Left kidney (tissue), 2 donors: ENCODE data around the gene SLC4A1. TPM values are rescaled to one million over a fixed set of nuclear protein-coding genes. Genes with fewer than 3 reads are reported as not detected.
"Not testable (repeated sequence)": the region's sequence is repeated elsewhere in the genome, so short reads cannot be mapped to it uniquely, and the experiment has no call there.

ENCODE experiments used
- DNase-seq: peaks from one replicate; pipeline ENCODE4 v3.0.0-alpha.2; 2013
- polyA plus RNA-seq: library from polyadenylated mRNA; unstranded; fragments of 120-200 nt; gene quantifications from one replicate; pipeline ENCODE4 v1.2.1, GENCODE V29; 2013; ENCODE audit not compliant: insufficient read length

The SLC4A1 gene
- polyA plus RNA-seq, 1 donor = 5.9 TPM

DNA sequence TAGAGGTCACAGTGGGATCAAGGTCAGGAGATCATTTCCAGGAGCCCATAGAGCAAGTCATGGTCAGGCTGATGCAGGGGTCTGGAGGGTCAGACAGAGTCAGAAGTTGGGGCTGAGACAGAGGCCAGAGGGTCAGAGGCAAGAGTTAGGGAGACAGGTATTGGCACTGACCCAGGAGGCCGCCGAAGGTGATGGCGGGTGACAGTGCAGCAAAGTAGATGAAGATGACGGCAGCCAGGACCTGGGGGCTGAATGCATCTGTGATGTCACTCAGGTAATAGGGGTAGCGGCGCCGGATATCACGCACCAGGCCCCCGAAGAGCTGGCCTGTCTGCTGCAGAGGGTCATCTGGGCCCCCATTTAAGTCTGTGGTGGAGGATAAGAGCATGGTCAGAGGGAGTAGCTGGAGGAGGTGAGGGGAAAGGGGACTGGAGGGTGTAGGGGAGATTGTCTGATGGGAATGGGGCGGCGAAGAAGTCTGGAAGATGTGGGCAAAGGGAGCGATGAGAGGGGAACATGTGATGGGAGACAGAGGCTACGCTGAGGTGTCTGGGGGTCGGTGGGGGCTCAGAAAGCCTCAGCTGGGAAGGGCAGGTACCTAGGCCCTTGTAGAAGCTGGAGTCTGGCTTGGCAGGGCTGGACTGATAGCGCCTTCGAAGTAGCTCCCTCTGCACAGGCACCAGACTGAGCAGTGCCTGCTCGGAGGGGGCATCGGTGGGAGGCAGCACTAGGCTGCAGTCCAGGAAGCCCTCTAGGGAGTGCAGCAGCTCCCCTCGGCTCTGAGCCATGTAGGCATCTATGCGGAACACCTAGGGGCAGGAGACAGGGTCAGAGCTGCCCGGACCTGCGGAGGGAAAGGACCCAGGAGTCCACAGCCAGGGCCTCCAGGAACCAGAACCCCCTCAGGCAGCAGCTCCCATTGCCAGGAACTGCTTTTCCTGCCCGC is 9.8 kb downstream of the SLC4A1 start:
- DNase-seq = no peak

DNA sequence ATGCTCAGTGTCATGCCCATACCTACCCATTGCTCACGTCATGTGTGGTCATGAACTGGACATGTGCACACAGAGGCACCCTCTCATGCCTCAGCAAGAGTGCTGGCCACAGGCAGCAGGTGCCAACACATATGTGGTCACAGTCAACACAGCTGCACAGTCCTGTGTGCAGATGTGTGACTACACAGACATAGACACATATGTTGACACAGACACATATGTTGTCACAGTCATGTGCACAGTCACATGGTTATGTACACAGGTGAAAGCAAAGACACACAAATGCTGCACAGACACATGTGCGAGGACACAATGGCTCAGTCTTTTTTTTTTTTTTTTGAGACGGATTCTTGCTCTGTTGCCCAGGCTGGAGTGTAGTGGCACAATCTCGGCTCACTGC is 11.3 kb downstream of the SLC4A1 start:
- DNase-seq = no peak

DNA sequence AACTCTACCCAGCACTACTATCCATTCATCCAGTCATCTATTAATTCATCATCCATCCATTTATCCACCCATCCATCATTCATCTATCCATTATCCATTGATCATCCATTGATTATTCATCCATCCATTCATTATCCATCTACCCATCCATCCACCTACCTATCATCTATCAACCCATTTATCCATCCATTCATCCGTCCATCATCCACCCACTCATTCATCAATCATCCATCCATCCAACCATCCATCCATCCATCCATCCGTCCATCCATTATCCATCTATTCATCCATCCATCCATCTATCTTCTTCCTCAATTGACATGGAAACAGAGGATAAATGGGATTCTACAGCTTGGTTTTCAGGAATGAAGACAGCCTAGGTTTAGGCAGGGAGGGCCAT is 12.0 kb downstream of the SLC4A1 start:
- DNase-seq = no peak

DNA sequence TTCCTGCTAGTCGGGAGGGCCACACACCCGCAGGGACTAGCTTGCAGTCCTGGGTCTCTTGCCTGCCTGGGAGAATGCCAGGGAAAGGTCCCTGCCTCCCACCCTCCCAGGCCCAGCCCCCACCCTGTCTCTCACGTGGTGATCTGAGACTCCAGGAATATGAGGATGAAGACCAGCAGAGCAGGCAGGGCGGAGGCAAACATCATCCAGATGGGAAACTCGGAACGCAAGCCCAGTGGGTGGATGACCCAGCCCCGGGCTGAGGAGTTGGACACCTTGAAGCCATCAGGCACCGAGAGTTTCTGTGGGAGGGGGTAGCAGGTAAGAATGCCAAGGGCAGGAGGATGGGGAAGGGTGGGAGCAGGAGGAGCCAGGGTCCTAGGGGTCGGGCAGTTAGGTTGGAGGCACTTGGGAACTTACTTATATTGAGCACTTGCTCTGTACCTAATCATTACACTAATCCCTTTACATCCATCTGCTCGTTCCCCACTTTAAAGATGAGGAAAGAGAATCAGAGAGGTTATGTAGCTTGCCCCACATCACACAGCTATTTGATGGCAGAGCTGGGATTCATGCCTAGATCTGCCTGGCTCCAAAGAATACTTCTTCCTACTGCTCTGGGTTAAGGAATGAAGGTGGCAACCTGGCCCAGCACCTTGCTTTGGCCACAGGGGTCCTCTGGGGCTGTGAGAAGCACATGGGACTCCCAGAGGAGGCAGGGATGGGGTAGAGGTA is 13.4 kb downstream of the SLC4A1 start:
- DNase-seq = no peak

DNA sequence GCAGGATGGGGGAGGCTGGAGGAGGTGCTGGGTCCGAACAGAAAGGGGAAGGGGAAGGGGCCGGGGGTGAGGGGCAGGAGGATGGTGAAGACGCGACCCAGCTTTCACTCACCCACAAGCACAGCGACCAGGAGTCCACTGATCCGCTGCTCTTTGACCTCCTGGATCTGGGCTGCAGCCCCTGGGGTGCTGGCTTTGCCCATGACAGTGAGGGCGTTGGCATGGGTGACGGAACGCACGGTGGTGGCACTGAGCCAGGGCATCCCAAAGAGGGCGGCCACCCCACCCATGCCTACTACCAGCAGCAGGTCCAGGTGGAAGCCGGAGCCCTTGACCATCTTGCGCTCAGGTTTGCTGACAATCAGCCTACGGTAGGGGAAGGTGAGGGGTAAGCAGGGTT is 14.9 kb downstream of the SLC4A1 start:
- DNase-seq = no peak

DNA sequence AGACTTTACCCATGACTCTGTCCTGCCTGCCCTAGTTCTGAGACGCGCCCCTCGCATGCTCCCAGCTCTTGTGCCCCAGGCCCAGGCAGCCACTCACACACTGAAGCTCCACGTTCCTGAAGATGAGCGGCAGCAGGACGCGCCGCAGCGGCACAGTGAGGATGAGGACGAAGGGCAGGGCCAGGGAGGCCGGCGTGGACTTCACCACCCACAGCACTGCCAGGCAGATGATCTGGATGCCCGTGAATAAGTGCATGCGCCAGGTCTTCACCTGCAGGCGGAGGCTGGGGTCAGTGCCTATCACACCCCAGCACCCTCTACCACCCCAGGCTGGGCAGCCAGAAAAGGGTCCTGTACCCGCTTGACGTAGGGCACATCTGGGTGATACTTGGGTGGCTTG is 16.9 kb downstream of the SLC4A1 start:
- no peak for DNase-seq

DNA sequence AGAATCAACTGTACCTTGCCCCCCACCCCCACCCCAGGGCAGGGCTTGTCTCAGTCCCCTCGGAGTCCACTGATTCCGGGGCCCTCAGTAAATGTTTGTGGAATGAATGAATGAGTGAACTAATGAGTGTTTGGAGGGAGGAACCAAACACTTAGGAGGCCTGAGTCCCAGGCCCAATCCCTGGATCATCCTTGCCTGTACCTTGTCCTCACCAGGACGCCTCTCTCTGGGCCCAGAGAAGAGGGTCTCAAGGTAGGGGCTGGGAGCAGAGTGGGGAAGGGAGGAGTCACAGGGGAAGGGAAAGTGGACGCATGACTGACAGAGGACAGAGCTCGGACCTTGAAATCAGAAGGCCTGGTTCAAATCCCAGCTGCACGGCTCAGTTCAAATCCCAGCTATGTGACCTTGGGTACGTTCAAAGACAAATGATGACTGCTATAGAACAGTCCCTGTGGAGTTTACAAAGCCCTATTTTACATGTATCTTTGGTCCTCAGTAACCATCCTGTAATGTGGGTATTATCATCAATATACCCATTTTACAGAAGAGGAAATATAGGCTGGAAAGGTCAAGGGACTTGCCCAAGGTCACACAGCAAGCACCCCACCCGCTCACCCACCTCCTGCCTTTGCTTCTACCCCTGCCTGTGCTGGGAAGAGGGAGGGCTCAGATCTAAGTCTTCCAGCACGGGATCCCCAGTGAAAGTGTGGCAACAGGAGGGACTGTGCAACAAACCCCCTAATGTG is 18.3 kb downstream of the SLC4A1 start:
- no peak for DNase-seq

DNA sequence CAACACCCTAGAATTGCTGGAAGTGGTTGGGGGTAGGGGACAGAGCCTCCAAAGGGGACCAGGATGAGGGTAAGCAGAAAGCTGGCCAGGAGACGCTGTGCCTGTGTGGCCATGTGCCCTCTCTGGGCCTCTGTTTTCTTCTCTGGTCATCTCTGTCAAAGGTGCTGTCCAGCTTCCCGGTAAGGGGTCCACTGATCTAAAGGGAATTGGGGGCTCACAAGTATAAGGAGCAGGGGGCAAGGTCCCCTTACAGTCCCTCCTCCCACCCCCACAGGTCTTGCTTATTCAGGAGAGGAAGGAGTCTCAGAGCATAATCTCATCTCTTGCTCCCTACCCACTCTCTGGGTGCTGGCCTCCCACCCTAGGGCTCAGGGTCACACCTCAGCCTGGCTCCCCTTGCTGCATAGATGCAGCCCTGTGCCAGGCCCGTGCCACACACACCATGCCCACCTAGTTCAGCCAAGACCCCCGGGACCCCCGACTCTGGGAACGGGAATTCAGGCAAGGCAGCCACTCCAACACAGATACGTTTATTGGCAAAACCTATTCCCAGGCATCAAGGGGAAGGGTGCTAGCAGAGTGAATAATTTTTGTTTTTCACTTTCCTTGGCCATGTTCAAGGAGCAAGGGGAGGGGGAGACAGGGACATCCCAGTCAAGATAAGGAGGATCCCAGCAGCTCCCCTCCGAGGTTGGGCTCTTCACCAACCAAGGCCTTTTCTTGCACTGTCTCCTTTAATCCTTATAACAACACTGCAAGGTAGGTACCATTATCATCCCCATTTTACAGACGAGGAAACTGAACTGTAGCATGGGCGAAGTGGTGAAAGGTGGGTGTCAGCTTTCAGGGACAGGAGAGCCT is 19.8 kb downstream of the SLC4A1 start:
- no peak for DNase-seq

DNA sequence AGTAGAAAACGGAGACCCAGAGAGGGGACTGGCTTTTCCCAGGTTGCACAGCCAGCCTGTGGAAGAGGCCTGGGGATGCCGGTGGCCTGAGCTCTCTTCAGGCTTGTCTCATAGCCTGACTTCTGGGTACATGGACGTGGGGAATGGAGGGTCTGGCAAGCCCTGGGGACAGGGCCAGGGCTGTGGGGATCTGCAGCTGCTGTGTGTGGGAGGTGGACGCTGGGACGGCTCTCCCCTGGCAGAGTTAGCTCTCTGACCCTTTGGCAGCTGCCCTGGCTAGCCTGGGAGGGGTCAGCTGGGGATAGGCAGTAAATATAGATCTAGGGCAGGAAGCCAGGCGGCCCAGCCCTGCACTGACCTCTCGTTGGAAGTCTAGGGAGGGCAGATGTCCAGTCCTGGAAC is 20.5 kb downstream of the SLC4A1 start:
- DNase-seq = no peak

DNA sequence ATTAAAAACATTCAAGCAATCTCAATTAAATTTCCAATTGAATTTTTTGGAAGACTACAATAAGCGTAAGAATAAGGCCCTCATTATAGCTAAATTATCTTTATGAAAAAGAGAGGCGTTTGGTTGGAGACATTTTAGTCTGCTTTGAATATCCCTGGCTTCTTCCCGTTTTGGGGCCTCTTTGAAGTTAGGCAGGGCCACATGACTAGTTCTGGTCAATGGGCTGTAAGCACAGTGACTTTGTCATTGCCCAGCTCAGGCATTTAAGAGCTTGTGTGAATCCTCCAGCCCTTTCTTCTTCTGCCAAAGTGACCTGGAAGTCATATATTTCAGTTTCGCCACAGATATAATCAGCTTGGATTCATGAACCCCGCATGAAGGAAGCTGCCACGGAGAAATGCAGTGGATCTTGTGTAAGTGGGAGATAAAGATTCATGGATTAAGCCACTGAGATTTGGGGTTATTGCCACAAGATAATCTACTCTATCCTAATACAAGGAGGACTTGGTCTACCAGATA is 26.8 kb downstream of the SLC4A1 start:
- DNase-seq = no peak

DNA sequence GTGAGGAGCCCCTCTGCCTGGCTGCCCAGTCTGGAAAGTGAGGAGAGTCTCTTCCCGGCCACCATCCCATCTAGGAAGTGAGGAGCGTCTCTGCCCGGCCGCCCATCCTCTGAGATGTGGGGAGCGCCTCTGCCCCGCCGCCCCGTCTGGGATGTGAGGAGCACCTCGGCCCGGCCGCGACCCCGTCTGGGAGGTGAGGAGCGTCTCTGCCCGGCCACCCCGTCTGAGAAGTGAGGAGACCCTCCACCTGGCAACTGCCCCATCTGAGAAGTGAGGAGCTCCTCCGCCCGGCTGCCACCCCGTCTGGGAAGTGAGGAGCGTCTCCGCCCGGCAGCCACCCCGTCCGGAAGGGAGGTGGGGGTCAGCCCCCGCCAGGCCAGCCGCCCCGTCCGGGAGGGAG is 30.0 kb downstream of the SLC4A1 start:
- not testable (repeated sequence) for DNase-seq

DNA sequence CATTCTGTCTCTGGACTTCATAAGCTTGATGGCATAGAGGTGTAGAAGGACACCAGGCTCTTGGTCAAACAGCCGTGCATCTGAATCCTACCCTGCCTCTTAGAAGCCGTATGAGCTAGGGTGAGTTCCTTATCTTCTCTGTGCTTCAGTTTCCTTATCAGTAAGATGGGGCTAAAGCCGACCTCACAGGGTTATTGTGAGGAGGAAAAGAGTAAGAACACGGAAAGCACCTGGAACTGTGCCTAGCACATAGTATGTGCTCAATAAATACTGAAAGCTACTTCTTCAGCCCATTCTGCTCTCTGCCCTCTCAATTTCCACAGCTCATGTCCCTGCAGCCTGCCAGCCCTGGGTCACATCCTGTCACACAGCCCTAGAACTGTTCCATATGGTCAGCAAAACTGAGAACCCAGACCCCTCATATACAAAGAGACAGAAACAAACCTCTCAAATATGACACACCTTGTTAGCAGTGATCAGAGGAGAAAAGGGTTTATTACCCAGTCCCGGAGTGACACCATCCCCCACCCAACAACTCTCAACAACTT is 31.4 kb downstream of the SLC4A1 start:
- DNase-seq = no peak

DNA sequence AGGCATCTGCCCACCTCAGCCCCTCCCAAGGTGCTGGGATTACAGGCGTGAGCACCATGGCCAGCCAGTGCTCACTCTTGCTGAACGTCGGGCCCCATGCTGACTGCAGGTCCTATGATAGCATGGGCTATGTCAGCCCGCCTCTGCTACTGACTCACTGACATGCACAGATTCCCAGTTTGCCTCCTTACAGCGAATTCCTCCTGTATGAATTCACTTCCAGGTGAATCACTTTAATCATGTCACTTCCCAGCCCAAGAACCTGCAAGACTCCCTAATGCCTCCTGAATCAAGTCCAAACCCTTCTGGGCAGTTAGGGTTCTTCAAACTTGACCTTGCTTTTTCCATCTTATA is 32.4 kb downstream of the SLC4A1 start:
- DNase-seq = no peak

DNA sequence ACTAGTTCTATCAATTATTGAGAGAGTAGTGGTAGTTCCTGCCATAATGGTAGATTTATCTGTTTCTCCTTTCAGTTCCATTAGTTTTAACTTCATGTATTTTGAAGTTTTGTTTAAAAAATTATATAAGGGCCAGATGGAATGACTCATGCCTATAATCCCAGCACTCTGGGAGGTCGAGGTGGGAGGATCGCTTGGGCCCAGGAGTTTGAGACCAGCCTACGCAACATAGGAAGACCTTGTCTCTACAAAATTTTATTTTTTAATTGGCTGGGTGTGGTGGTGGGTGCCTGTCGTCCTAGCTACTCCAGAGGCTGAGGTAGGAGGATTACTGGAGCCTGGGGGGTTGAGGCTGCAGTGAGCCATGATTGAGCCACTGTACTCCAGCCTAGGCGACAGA is 34.4 kb downstream of the SLC4A1 start:
- no peak for DNase-seq

DNA sequence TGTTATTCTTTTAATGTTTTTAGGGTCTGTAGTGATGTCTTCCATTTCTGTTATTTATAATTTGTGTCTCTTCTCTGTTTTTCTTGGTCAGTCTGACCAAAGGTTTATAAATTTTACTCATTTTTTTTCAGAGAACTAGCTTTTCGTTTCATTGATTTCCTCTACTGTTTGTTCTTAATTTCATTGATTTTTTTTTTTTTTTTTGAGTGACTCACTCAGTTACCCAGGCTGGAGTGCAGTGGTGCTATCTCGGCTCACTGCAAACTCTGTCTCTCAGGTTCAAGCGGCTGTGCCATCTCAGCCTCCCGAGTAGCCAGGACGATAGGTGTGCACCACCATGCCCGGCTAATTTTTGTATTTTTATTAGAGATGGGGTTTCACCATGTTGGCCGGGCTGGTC is 35.9 kb downstream of the SLC4A1 start:
- DNase-seq = no peak

DNA sequence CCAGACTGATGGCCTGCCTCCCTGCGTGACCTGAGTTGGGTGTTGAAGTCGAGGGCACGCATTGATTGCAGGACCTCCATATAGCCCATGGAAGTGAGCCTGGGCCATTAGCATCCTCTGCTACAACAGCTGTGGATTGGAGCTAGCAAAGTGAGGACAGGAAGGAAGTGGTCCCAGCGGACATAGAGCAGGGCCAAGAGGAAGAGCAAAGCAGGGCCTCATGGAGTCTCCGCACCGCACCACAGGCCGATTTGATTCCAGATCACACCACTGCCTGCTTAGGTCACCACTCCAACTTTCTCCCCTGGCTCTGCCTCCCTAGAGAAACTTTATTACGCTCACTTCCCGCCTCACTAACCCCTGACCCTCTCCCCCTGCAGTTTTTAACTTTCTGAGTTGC is 37.8 kb downstream of the SLC4A1 start:
- DNase-seq = no peak

DNA sequence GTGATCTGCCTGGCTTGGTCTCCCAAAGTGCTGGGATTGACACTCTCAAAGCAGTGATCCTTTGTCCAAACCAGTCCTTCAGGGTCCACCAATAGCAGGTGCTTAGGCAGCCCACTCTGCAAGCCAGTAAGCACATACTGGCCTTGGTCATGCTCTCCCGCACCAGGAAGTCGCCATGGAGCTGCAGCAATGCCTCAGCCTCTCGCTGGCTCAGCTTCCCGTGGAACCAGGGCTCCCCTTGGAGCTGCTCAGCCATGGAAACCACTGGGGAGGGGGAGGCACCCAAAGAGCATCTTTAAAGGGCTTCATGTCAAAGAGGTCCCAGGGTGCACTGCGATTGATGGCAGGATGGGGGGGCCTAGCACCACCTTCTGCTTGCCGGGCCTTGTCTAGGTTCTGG is 38.8 kb downstream of the SLC4A1 start:
- DNase-seq = no peak

DNA sequence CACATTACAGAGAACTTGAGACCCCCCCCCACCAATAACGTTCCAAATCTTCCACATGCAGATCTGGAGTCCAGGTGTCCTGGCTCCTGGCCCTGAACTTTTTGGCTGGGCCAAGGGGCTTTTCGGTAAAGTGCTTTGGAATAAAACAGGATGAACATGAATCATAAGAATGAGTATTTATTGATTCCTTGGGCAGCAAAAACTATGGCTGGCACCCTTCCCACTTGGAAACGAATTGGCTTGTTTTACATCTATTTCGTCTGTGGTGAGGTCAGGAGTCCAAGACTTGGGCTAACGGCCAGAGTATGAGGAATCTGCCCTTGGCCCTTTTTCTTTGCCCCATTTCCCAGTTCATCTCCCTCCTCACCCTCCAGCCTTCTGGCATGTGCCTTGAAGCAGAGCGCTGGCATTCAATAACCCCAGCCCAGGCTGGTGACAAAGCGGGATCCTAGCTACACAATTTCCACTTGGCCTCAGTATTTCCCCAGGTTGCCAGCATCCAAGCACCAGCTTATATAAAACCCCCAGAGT is 44.3 kb downstream of the SLC4A1 start:
- DNase-seq = no peak

DNA sequence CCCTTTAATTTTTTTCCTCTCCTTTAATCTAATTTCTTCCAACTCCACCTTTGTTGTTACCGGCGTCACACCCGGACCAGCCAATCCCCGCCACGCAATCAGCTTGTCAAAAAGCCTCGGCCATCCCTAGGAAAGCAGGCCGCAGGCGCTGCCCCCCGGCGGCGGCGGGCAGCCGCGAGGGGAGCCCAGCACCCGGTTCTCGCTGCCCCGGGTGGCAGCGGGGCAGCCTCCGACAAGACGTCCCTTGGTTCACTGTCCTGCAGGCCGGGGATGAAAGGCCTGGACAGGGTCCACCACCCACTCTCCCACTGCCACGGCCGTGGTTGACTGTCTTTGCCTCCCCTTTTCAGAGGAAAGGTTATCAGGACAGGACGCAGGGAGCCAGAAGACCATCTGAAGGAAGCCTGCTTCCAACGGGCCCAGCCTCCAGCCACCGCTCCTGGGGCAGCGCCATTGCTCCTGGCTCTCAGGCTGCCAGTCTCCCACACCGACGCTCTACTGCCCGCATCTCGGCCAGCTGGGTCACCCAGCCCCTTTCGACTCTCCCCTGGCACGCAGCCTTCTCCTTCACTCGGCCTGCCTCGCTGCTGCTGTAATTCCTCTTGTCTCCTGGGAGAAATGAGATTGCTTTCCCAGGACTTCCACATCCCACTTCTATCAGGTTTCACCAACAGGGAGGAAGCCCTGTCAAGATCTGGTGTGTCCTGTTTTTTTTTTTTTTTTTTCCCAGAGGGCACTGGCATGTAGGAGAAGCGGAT is 45.6 kb downstream of the SLC4A1 start:
- DNase-seq = peak; percentile 76

DNA sequence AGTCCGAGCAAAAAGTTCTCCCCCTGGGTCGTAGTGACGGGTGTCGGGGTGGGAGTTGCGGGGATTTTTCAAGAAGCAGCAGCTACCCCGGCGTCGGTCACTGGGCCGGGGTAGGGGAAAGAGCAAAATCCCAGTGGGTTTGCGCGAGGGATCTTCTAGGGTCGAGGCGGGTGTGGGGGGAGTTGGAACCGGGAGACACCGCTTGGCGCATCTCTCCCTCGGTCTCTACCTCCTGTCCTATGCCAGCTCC is 46.1 kb downstream of the SLC4A1 start:
- no peak for DNase-seq
